Stimulated activated CD8-positive, alpha-beta memory T cell treated with anti-CD3 and anti-CD28 coated beads, Interleukin-4, amount 100 ng/mL, for 24 hours (primary cell): ENCODE measurements around the gene DOCK10.

Source experiments
- DNase-seq: peaks from one replicate; pipeline ENCODE4 v3.0.0-alpha.2; 2020; ENCODE audit warnings: low read depth

Gene DOCK10

DNA sequence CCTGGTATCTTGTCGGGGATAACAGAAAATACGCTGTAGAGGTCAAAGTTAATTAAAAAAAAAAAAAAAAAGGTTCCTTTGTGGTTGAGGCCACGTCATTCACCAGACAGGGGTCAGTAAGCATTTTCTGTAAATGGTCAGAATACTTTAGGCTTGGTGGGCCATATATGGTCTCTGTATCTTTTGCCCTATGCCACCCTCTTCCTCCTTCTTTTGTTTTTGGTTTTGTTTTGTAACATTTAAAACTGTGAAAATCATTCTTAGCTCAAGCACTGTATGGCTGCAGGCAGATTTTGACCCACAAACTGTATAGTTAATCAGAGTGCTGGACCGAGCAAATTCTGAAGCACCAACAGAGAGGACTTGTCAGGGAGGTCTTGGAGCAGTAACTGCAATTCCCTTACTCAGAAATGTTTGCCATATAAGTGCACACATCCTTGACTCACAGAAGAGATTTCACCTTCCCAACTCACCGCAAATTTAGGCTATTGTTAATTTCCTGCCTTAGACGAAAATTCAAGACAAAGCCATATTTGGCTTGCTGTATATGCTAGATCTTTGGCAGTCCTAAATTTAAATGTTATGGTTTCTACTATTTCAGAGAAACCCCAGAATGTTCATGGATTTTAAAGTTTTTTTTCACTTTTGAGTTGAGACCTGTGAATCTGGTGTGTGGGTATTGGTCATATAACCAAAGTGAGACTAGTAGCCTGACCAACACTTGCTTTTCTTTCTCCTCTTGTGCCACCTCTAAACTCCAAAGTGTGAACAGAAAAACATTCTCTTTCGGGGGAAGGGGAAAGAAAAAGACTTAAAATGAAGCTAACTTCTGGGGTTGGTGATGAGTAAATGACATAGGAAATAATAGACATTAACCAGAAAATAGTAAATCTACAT lies 65.4 kb downstream of the DOCK10 start:
- no peak for DNase-seq

DNA sequence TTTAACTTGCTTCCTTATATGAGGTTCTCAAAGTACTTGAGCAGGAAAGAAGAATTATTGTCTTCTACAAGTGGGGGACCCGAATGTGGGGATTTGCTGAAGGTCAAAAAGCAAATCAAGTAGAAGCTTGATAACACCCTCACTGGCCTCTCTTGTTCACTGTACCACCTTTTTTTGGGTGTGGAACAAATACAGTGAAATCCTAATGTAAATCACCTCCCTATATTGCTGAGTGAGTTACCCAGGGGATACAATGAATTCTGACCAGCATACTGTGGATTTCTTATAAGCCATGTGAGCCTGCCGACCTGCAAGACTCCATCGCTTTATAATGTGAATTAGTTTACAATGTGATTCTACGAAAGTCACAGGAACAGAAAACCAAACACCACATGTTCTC lies 66.5 kb downstream of the DOCK10 start:
- no peak for DNase-seq

DNA sequence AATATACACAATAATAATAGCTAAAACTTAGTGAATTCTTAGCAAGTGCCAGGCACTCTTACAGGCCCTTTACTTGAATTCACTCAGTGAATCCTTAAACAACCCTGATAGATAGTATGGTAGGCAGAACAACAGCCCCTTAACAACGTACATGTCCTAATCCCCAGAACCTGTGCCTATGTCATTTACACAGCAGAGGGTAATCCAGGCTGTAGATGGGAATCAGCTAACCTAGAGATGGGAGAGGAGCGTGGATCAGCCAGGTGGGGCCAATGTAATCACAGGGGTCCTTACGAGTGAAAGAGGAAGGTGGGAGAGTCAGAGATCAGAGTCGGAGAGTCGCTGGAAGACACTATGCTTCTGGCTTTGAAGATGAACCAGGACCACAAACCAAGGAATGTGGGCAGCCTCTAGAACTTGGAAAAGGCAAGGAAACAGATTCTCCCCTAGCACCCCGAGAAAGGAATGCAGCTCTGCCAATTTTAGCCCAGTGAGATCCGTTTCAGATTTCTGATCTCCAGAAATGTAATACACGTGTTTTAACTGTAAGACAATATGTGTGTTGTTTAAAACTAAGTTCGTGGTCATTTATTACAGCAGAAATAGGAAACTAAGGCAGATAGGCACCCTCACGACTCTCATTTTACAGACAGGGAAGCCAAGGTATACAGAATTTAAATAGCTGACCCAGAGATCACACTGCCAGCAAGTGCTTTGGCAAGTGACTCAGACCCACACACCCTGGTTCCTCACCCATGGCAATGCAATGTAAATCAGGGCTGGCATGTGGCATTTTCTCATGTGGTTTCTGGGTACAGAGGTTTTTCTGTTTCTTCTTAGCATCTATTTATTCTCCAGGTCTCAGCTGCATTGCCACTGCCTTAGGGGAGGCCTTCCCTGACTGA lies 68.9 kb downstream of the DOCK10 start:
- DNase-seq: peak; percentile 22

DNA sequence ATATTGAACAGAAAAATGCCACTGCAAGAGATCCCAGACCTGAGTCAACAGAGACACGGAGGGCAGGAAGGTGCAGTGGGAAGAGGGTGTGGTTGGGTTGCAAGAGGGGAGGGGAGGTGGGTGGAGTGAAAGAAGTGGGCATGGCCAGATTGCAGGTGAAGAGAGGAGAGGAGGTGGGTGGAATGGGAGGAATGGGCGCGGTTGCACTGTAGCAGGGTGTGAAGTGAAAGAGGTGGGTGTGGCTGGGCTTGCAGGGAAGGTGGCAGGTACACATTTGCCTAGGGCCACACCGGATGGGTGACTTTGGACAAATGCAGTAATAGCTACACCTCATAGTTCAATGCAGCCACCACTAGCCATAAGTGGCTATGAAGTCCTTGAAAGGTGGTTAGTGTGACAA lies 71.1 kb downstream of the DOCK10 start:
- DNase-seq: no peak

DNA sequence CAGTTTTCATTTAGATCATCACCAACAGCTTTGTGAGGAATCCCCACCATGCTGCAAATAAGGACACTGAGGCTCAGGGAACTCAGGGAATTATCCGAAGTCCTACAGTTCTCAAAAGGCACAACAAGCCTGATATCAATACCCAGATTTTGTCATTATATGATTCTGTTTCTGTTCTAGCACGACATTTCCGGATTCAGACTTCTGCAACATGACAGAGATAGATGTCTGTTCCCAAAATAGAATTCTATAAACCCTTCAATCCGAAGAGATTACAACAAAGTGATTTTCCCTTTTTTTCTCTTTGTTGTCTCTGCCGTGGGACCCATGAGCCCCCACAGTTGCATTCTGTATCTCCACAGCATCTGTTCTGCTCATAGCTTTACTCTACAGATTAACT lies 72.0 kb downstream of the DOCK10 start:
- DNase-seq: no peak

DNA sequence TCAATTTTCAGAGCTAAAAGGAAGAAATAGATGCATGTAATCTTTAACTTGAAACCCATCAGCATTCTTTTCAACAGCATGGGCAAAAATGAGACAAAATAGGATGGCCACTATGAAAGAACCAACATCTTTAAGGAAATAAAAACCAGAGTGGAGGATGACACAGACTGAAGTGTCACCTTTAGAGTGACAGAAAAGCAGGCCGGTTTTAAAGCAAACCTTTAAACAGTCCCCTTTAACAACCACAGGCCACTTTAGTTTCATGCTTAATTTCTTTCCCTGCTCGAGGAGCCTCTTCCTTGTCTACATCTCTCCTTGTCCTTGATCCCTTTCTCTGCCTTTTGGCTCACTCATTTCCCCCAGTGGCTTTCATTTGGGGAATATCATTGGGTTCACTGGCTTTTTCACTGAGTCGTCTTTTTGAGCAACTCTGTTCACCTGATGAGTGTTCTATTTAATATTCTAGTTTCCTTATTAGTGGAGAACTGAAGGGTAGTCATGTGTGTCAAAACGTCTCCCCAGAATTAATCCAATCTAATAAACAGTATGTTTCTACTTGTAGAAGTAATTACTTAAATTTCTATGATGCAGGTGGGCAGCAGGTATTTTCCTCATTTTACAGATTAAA lies 72.5 kb downstream of the DOCK10 start:
- no peak for DNase-seq

DNA sequence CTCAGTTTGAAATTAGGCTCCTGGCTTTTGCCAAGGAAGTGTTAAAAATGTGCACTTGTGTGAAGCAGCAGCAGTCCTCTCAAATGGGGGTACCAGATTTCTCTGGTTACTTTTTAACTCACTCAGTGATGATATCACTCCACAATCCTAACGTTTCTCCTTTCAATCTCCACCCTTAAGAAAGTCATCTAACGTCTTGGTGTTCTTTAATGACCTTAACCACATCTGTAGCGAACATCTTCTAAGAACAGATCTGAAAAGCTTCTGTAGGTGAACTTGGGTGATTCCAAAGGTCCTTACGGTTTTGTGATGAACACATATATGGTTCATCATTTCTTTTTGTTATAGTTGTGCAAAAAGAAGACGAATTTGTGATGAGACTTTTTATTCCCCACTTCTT lies 73.2 kb downstream of the DOCK10 start:
- no peak for DNase-seq

DNA sequence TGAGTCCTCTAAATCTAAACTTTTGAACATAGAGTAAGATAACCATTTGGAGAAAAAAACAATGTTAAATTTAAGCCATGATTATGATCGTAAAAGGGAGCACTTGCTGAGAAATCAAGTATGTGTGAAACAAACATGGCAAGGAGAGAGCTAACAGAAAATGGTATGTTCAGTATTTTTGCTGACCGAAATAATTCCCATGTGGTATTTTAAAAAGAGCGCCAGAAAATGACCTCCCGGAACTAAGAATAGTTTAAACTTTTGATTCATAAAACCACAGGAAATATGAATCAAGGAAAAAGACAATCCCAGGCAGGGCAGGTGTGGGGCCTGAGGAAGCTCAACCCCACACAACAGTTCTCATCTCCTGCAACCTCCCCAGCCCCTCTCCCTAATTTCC lies 74.2 kb downstream of the DOCK10 start:
- DNase-seq: no peak

DNA sequence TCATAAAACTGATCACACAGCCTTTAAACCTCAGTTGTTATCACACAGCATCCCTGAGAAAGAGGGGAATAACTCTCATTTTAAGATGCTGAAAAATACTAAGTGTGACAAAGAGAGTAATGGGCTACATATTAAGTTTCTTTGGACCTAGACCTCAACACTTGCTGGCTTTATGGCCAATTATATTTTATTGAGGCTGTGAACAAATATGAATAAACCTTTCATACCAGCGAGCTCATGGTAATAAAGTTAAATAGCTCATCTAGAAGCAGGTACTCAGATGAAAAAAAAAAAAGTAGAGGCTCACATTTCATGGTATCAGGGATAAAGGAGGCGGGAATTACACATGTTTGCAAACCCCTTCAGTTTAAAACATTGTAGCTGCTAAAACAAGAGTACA lies 75.7 kb downstream of the DOCK10 start:
- no peak for DNase-seq

DNA sequence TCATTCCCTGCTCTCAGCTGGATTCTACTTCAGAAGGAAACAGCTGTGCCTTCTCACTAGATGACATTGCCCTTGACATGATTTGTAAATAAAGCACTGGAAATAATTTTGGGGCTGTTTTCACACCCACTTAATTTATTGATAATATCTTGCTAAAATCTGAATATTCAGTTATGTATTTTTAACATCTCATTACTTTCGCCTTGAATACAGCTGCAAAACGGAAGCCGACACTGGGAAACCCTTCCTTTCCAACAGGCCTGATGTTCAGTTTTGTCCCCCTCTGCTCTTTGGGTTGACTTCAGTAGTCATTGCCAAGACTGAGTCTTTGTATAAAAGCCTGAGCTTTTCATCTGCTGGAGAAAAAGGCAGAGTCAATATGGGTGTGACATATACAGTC lies 82.7 kb downstream of the DOCK10 start:
- DNase-seq: no peak

DNA sequence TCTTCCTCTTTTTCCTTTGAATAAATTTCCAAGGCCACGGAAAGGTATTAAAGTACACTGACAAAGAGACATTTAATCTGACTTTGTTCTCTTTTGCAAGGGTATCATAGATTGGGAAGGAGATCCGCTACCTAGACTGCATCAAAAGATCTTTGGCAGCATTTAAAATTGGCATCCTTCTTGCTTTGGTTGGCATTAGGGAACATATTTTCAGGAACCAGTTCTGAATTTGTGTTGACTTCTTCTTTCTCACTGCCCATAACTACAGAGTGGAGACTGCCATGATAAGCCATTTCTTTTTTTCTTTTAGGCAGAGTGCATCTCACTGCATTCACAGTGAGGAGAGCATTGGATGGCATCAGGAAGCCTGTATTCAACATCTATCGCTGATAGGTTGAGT lies 83.4 kb downstream of the DOCK10 start:
- no peak for DNase-seq

DNA sequence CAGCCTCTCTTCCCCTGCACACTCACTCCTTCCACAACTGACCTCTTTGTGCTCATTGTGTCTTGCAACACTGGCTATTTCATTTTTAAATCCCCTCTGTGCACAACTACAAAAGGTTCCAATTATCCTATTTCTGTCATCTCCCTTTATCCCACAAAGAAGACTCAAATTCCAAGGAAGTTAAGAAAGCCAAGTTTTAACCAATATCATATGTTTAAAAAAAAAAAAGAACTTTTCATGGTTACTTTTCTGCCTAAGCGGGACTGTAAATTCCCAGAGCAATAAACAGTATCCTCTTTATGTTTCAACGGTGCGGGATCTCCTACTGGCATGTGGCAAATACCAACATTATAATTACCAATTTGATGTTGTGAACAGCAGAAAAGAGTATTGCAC lies 83.8 kb downstream of the DOCK10 start:
- DNase-seq: no peak

DNA sequence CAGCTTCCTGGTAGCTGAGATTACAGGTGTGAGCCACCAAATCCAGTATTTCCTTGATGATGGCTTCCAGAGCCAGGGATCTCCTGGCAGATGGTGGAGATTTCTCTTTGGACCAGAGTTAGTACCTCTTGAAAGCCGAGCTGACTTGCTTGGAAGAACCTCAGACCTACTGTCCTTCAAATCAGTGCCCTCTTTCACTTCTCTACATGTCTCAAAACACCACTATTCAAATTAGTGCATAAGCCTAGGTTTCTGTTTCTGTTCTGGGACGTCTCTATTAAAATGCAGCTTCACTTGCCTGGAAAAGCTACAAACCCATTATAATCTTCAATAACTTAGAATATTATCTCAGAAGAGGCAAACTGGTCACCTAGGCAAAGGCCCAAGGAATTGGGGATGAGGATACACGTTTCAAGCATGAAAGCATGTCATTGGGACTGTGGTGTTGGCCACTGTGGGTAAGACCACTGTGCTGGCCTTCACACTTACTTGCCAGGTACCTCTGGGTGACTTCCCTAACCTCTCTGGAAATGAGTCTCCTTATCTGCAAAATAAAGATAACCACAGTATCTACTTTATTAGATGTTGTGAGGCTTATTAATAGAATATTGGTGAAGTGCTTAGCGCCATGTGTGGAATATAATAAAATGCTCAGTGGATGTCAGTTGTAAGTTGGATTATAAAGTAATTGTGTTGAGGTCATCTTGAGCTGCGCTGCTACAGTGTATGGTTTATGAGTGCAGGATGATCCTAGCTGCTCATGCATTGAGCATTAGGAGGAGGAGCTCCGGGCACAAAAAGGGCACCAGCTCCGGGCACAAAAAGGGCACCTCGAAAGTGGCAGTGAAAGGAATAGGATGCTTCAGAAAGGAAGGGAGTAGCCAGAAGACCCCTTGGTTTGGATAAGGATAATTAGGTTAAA lies 84.5 kb downstream of the DOCK10 start:
- no peak for DNase-seq

DNA sequence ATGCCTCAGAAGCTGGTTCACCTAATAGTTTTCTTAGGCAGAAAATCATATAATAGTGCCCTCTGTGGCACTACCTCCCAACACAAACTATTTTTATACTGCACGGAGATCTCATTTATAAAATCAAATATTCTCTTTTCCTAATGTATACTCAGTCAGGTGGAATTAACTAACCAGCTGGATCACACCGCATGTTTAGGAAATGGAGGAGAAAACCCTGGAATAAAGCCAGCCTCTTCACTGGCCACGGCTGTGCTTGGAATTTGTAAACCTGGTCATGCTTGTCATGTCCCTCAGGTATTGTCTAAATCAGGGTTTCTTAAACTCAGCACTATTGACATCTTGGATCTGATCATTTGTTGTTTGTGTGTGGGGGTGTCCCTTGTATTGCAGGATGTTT lies 85.6 kb downstream of the DOCK10 start:
- no peak for DNase-seq

DNA sequence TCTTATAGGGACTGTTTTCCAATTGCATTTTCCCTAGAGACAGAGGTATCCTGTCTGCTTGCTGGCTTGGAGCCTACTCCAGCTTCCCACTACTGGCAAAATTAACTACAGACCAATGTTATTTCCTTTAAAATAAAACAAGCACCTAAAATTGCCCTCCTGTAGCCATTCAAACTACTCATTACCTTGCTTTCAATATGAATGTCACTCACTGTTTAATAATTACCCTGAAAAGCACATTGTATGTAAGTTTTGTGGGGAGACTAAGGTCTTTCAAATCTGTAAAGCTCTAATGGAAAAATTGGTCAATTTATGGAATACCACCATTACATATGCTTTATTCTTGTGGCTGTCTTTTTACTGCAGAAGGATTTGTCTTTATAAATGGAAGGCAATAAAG lies 87.3 kb downstream of the DOCK10 start:
- no peak for DNase-seq

DNA sequence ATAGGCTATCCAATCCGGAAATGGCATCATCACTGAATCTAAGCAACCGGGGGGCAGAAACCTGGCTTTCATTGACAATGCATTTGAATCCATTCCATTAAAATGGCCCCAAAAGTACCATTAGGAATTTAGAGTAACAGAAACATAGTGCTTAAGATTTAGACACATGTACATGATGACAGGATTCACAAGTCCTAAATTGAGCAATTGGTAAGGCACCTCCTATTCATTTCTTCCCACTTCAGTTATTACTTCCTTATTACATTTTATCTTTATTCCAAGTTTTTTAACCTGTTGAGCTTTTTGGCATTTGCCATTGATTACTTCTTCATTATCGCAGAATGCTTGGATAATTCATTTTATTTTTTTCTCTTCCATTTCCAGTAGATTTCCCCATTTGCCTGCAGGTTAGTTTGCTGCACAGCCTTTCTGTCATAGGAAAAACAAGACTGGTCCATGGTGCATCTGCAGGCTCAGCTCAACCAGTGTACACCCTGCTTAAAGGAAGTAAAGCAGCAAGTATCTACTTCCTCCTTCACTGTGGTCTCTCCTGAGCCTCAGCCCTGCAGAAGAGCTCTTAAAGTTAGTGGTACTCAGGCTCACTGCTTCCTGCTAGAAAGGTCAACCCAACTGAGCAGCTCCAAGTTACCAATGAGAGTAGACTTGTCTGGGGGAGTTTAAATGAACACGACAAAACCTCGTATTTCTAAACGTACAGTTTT lies 89.2 kb downstream of the DOCK10 start:
- DNase-seq: no peak

DNA sequence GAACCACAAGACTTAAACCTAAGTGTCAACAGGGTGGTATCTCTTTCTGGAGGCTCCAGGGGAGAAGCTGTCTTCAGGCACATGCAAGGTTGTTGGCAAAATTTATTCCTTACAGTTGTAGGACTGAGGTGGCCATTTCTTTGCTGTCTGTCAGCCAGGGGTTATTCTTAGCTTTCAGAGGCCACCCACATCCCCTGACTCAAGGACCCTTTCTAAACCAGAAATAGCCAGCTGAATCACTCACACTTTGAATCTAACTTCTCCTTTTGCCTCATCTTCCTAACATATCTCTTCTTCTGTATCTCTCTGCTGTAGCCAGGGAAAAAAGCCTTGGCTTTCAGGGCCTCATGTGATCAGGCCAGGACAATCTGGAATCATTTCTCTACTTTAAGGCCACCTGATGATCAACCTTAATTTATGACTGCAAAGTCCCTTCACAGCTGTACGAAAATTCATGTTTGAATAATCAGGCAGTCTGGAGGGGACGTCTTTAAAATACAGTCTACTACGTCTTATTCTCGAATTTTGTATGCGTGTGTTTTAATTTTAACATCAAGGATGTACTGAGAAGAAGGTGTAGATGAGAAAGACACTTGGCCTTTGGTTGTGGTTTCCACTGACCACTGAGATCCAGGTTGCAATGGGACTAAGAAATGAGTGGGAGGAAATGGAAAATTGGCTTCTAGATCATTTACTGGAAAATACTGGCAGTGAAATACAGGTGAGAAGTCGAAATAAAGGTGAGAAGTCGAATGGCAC lies 90.4 kb downstream of the DOCK10 start:
- no peak for DNase-seq

DNA sequence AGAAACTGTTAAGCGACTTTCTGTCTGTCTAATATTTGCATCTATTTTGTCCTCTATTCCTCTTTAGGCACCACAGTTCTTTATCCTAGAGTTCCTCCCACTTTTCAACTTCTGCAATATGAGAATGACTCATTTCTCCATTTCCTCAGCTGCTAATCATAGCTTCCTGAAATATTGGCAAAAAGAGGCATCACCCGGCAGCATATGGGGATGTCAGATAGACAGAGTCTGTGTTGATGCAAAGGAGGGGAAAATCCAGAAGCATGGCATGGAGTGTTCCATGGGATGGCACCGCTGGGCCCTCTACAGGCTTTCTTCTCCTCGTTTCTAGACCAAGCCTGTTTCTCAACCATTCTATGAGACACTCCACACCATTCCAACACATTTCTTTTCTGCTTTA lies 93.4 kb downstream of the DOCK10 start:
- no peak for DNase-seq

DNA sequence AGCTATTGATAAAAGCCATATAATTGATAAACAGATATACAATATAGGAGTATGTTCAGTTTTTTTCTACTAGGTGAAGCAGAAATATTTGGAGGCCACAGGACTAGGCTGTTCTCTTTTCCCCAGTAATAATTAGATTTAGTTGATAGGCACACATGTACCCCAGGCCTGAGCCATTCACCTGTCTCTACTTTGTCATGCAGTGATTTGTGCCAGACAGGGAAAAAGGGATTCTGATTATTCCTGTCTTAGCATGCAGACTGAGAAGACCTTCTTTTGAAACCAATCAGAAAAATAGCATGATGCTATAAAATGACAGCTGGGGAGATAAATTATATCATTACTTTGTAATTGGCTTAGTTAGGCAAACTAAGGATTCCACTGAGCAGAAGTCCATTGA lies 94.3 kb downstream of the DOCK10 start:
- no peak for DNase-seq

DNA sequence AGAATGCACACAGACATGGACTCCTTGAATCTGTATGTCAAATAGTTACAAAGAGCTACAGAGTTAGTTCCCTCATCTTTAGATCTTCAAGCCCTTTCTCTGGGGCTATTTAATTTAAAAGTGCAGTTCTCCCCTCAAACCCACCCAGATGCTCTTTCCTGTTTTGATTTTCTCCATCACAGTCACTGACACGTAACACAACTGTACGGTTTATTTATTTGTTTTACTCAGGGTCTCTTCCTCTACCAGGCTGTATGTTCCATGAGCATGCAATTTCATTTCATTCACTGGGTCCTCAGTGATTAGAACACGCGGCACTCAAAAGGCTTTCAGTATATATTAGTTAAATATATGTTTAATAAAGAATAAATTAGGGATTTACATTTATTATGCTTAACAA lies 94.7 kb downstream of the DOCK10 start:
- no peak for DNase-seq
